ENCODE measurements around the gene RPL10. TPM values are rescaled to one million over a fixed set of nuclear protein-coding genes. Genes with fewer than 3 reads are reported as not detected.

The RPL10 gene
- total RNA-seq, 1 experiment from 2014 or later = 2,466 TPM

DNA sequence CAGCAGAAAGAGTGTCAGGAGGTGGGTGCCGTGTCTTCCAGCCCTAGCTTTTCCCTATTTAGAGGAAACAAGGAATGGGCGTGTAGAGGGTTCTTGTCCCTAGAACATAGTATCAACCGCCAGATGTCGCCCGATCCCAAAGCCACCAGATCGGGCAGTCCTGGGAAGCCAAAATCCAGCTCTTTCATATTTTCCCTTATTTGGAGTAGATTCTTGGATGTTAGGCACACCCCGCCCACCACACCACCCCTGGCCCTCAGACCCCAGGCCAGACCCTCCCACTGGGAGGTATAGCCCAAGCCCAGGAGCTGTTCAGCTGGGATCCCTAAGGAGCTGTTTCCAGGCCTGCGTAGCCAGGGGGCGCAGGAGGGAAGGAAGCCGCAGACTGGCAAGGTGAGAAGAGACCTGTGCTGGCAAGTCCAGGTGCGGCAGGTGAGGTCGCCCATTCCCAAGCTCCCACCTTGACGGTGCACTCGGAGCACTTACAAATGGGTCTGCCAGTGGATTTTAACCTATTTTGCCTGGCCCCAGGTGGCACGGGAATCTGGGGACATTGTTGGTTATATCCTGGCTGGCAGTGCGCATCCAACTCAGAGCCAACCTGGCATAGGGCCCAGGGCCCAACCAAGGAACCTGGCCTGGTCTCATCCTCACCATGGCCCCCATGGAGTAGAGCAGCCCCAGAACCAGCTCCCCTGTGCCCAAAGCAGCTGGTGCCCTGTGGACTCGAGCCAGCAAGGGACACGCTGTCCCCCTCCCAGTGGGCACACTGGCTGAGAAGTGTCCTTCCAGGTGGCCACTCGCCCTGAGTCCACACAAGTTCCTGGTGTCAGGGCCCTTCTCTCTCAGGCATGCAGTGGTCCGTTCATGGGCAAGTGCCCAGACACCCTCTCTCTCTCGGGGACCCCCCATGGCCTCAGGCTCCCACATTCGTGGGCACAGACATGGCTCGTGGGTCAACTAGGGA is 24.6 kb upstream of the RPL10 start:
- Histone ChIP-seq H3K4me3 (ENCODE audit: low read depth in 2 of 2, low read length in 2 of 2) (peak overlapping the region; percentile 52 to 87), H3K27me3 (ENCODE audit: control insufficient read depth, insufficient read depth, low read length) (no peaks in the 10 kb centered on the region), H3K27ac (ENCODE audit: low read length) (peak overlapping the region; percentile 84), H3K4me1 (ENCODE audit: control insufficient read depth, insufficient read depth, low read length) (peaks cover 50% of the 10 kb centered on the region), H3K9me3 (ENCODE audit: control insufficient read depth, insufficient read depth, low read depth, low read length) (no peaks in the 10 kb centered on the region), H3K36me3 (ENCODE audit: control insufficient read depth, insufficient read depth, low read length) (no peaks in the 10 kb centered on the region)
- no TSS peak for BruUV-seq (replicated peaks)
- intact Hi-C loops (cut with micrococcal nuclease; ENCODE audit: unreplicated experiment) (no loop called here), in situ Hi-C loops (cut with HindIII; ENCODE audit: low pct_unique_long_range_greater_than_20kb, low sequenced_read_pairs) (no loop called here)
- ATAC-seq = peak; percentile 31; the same call in 1 of the 2 replicates
- CTCF ChIA-PET = interaction anchor here (0.5 to 1.3 kb wide), 12 partner anchors 10 to 159 kb away, joined by 3 to 12 read pairs (median 3); no protein-coding TSS in a partner anchor
- peak; percentile 61 for DNase-seq (ENCODE audit: low read depth, low spot score)
- POLR2A ChIA-PET = no interaction called here
- TF ChIP-seq, protein P1, sequence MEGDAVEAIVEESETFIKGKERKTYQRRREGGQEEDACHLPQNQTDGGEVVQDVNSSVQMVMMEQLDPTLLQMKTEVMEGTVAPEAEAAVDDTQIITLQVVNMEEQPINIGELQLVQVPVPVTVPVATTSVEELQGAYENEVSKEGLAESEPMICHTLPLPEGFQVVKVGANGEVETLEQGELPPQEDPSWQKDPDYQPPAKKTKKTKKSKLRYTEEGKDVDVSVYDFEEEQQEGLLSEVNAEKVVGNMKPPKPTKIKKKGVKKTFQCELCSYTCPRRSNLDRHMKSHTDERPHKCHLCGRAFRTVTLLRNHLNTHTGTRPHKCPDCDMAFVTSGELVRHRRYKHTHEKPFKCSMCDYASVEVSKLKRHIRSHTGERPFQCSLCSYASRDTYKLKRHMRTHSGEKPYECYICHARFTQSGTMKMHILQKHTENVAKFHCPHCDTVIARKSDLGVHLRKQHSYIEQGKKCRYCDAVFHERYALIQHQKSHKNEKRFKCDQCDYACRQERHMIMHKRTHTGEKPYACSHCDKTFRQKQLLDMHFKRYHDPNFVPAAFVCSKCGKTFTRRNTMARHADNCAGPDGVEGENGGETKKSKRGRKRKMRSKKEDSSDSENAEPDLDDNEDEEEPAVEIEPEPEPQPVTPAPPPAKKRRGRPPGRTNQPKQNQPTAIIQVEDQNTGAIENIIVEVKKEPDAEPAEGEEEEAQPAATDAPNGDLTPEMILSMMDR (IDR thresholded peaks at IDR 0.05) = no peak
- TF ChIP-seq POLR2AphosphoS5 (IDR thresholded peaks at IDR 0.05; ENCODE audit: low read depth, low read length) (no peak), TCF7L2 (IDR thresholded peaks at IDR 0.05; ENCODE audit: low read depth, low read length) (no peak), SIN3A (IDR thresholded peaks at IDR 0.05; ENCODE audit: borderline replicate concordance, insufficient read depth, low read depth, low read length) (no peak; the same call in 1 of the 2 replicates)
- TF ChIP-seq, protein P2, sequence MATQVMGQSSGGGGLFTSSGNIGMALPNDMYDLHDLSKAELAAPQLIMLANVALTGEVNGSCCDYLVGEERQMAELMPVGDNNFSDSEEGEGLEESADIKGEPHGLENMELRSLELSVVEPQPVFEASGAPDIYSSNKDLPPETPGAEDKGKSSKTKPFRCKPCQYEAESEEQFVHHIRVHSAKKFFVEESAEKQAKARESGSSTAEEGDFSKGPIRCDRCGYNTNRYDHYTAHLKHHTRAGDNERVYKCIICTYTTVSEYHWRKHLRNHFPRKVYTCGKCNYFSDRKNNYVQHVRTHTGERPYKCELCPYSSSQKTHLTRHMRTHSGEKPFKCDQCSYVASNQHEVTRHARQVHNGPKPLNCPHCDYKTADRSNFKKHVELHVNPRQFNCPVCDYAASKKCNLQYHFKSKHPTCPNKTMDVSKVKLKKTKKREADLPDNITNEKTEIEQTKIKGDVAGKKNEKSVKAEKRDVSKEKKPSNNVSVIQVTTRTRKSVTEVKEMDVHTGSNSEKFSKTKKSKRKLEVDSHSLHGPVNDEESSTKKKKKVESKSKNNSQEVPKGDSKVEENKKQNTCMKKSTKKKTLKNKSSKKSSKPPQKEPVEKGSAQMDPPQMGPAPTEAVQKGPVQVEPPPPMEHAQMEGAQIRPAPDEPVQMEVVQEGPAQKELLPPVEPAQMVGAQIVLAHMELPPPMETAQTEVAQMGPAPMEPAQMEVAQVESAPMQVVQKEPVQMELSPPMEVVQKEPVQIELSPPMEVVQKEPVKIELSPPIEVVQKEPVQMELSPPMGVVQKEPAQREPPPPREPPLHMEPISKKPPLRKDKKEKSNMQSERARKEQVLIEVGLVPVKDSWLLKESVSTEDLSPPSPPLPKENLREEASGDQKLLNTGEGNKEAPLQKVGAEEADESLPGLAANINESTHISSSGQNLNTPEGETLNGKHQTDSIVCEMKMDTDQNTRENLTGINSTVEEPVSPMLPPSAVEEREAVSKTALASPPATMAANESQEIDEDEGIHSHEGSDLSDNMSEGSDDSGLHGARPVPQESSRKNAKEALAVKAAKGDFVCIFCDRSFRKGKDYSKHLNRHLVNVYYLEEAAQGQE (IDR thresholded peaks at IDR 0.05; ENCODE audit: insufficient read depth in 1 of 2, low read depth in 2 of 2, low read length in 1 of 2) = no peak

DNA sequence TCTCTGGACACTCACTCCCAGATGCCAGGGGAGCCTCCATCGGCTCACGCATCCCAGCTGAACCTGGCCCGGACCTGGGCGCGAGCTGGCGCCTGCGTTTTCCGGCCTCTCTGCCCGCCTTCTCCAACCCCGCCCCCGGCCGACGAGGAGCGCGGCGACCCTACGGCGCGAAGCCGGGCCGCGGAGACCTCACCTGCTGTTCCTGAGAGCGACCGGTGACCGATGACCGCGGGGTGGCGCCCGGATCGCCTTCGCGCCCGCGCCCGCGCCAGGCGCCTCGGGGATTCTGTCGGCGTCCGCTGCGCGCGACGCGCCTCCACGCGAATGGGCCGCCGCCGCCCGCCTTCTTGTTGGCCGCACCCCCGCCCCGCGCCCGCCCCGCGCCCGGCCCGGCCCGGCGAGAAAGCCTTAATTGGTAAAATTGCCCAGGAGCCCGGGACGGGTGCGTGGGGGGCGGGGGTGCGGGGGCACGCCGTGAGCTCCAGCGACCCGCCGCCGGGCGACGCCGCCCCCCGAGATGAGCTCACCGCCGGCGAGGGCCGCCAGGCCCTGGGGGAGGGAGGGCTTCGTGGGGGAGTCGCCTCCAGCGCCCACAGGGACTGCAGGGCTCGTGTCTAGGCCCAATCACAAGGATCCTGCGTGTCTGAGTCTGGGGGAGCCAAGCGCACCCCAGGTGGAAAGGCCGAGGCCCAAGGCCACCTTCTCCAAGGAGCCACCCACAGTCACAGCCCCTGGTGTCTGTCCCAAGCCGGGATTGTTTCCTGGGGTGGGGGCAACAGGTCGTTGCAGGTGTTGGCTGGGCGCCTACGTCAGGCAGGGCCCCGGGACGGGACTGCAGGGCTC is 23.6 kb upstream of the RPL10 start, which contains the start of gene FLNA:
FLNA (minus strand) TSS at position 322 of the 843 bp plus-strand sequence. CDS start 3,389 bp downstream, outside the sequence.
- Histone ChIP-seq H3K9me3 (ENCODE audit: control insufficient read depth, insufficient read depth, low read depth, low read length) (no peaks in the 10 kb centered on the region), H3K4me3 (ENCODE audit: low read depth in 2 of 2, low read length in 2 of 2) (peak within 1 kb of the TSS; percentile 52 to 87), H3K36me3 (ENCODE audit: control insufficient read depth, insufficient read depth, low read length) (no peaks in the 10 kb centered on the region), H3K4me1 (ENCODE audit: control insufficient read depth, insufficient read depth, low read length) (peaks cover 45% of the 10 kb centered on the region), H3K27ac (ENCODE audit: low read length) (peak within 1 kb of the TSS; percentile 86), H3K27me3 (ENCODE audit: control insufficient read depth, insufficient read depth, low read length) (no peaks in the 10 kb centered on the region)
- ChIA-PET POLR2A (no interaction called here), CTCF (interaction anchor here (0.5 kb wide), 1 partner anchor 40 kb away, joined by 6 read pairs; no protein-coding TSS in a partner anchor)
- in situ Hi-C loops (cut with HindIII; ENCODE audit: low pct_unique_long_range_greater_than_20kb, low sequenced_read_pairs) (no loop called here), intact Hi-C loops (cut with micrococcal nuclease; ENCODE audit: unreplicated experiment) (no loop called here)
- ATAC-seq (no peak), DNase-seq (ENCODE audit: low read depth, low spot score) (no peak)
- TF ChIP-seq, protein P2 (IDR thresholded peaks at IDR 0.05; ENCODE audit: insufficient read depth in 1 of 2, low read depth in 2 of 2, low read length in 1 of 2) = no peak
- TF ChIP-seq POLR2AphosphoS5 (IDR thresholded peaks at IDR 0.05; ENCODE audit: low read depth, low read length) (no peak; the same call in 1 of the 2 replicates), TCF7L2 (IDR thresholded peaks at IDR 0.05; ENCODE audit: low read depth, low read length) (no peak), SIN3A (IDR thresholded peaks at IDR 0.05; ENCODE audit: borderline replicate concordance, insufficient read depth, low read depth, low read length) (no peak)
- BruUV-seq (replicated peaks) = no TSS peak
